Heart left ventricle (tissue), 16 donors: ENCODE results near the gene MTO1. TPM values are rescaled to one million over a fixed set of nuclear protein-coding genes. Genes with fewer than 3 reads are reported as not detected.

ENCODE experiments used
- ATAC-seq, 4 donors: fragments of 200-7000 bp; cut with Tn5 transposase; one replicate each; pipeline ENCODE4 v1.9.1; 2020 to 2022; ENCODE audit warnings: moderate library complexity in 4 of 4, mild to moderate bottlenecking in 3 of 4, moderate number of reproducible peaks in 1 of 4
- DNase-seq, 5 donors: peaks; one replicate each; pipeline ENCODE4 v3.0.0-alpha.2; 2020
- H3K27ac ChIP-seq, 12 donors: fragments of 200-600 bp; sonication (generic) in 4 of 12; one replicate each; pipeline versions ENCODE4 v1.5.0 to v1.8.0; 2016 to 2022; ENCODE audit warnings: mild to moderate bottlenecking in 2 of 12
- H3K27me3 ChIP-seq, 9 donors: fragments of 200-600 bp; sonication (generic) in 2 of 9; one replicate each; pipeline versions ENCODE4 v1.5.1 to v1.8.0; 2016 to 2022; ENCODE audit warnings: mild to moderate bottlenecking in 3 of 9
- H3K36me3 ChIP-seq, 9 donors: fragments of 200-600 bp; sonication (generic) in 2 of 9; one replicate each; pipeline versions ENCODE4 v1.5.0 to v1.8.0; 2018 to 2022; ENCODE audit warnings: mild to moderate bottlenecking in 2 of 9
- H3K4me1 ChIP-seq, 12 donors: fragments of 200-600 bp; sonication (generic) in 4 of 12; one replicate each; pipeline versions ENCODE4 v1.5.0 to v1.8.0; 2016 to 2022; ENCODE audit warnings: mild to moderate bottlenecking in 3 of 12
- H3K4me3 ChIP-seq, 12 donors: fragments of 200-600 bp; sonication (generic) in 4 of 12; one replicate each; pipeline versions ENCODE4 v1.5.0 to v1.8.0; 2017 to 2022; ENCODE audit warnings: mild to moderate bottlenecking in 9 of 12, moderate library complexity in 4 of 12
- H3K9me3 ChIP-seq, 12 donors: fragments of 200-600 bp; sonication (generic) in 4 of 12; one replicate each; pipeline versions ENCODE4 v1.5.0 to v1.8.0; 2016 to 2022; ENCODE audit warnings: mild to moderate bottlenecking in 1 of 12
- POLR2A ChIP-seq, 2 donors: fragments of 450-650 bp; IDR thresholded peaks; one replicate each; pipeline ENCODE4 v1.6.1; 2017; ENCODE audit warnings: antibody characterized with exemption in 2 of 2, mild to moderate bottlenecking in 2 of 2, moderate library complexity in 2 of 2
- WGBS, 4 donors: extraction: QIAGEN DNeasy Blood & Tissue Kit in 2 of 4; methylation state at CpG; one replicate each; pipeline versions ENCODE4 v1.1.5 to v1.1.7; 2013 to 2018; 5-methylcytosine and 5-hydroxymethylcytosine counted together
- intact Hi-C, 10 donors: fragments of 100-400 bp; cut with DNase I; formaldehyde crosslinking; loops; one replicate each; pipeline versions ENCODE4 v1.11.1 to v1.14.2; 2022
- polyA plus RNA-seq, 2 donors: library from polyadenylated mRNA; stranded (reverse); fragments of 200-250 nt; gene quantifications; one replicate each; pipeline ENCODE4 v1.2.3, GENCODE V29; 2013
- total RNA-seq, 9 donors: library from RNA; depleted of rRNA in 2 of 9; stranded (reverse); fragments of >200 nt in 2 of 9; fragmentation: NEBNext Ultra II Directional in 3 of 9; extraction: Animal tissue kit (Norgen Biotek cat#: 25700) in 3 of 9; gene quantifications; one replicate each; pipeline versions ENCODE4 v1.1.0 to v1.2.4, GENCODE V29; 2016 to 2023
- TF ChIP-seq, protein P1 (sequence below), 12 donors: fragments of 200-600 bp; sonication (generic) in 4 of 12; IDR thresholded peaks; one replicate each; pipeline versions ENCODE4 v1.5.0 to v1.8.0; 2018 to 2022; ENCODE audit warnings: antibody characterized with exemption in 12 of 12, mild to moderate bottlenecking in 5 of 12
- donor health status: ischemic (EF 13 %, LVEDD 7.1; RV severe dilation, severe dysfunction).
- donor health status: healthy with polysubstance abuse.
- donor health status: DM: no; HTN: yes; CAD: no.
- donor health status: DM: no; HTN: no; CAD: no.
- donor health status: ischemic (EF 25% LVEDD 6.9; RV normal size, moderate dysfunction).
- donor health status: ischemic (EF 25% LVEDD 5.7; RV mildly dilated, moderate dysfunction).
- donor health status: healthy.
- donor health status: DM: yes; HTN: yes; CAD: no.
- donor health status: ischemic (EF 35%, LVEDD 5.7; RV mildly dilated, moderate dysfunction).
- donor health status: nonischemic (EF 11% LVEDD 7.7; RV severe dilation, severe dysfunction).
- donor health status: DM: yes; HTN: yes; CAD: no.
- donor health status: PGD.
- donor health status: ischemic (EF 29% LVEDD 5.4; RV normal size, mild dysfunction).
- donor health status: nonischemic (EF 23%, LVEDD 6.1; RV moderate dilation, normal function).

The MTO1 gene
- total and polyA plus RNA-seq, 11 donors: 8.6 to 32.2 (median 23.0) TPM

DNA sequence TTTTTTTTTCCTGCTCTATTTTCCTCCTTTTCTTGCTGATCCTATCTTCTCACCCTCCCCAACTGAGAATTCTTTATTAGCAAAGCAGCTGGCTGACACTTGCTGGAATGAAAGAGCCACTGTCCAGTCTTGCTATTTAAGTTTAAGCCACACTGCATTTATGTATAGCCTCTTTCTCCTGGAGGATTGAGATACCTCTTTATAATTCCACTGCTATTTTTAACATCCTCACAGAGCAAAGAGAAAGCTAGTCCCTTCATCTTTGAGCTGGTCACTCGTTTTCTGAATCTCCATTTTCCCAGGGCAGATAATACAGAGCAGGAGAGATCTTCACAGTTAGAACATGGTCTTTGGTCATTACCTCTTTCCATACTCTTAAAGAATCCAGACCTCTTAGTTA is 95.3 kb downstream of the MTO1 start:
- 32 to 41% (median 33%) methylated on average over 1 of the region's 1 CpG for WGBS, 4 donors
- intact Hi-C loops: no loop called here
- no peaks in the 10 kb centered on the region for H3K4me1 ChIP-seq

More for the DNA sequence above, 95.3 kb downstream of the MTO1 start:
- no peak for ATAC-seq
- TF ChIP-seq POLR2A (IDR thresholded peaks at IDR 0.05): no peak
- TF ChIP-seq, protein P1, sequence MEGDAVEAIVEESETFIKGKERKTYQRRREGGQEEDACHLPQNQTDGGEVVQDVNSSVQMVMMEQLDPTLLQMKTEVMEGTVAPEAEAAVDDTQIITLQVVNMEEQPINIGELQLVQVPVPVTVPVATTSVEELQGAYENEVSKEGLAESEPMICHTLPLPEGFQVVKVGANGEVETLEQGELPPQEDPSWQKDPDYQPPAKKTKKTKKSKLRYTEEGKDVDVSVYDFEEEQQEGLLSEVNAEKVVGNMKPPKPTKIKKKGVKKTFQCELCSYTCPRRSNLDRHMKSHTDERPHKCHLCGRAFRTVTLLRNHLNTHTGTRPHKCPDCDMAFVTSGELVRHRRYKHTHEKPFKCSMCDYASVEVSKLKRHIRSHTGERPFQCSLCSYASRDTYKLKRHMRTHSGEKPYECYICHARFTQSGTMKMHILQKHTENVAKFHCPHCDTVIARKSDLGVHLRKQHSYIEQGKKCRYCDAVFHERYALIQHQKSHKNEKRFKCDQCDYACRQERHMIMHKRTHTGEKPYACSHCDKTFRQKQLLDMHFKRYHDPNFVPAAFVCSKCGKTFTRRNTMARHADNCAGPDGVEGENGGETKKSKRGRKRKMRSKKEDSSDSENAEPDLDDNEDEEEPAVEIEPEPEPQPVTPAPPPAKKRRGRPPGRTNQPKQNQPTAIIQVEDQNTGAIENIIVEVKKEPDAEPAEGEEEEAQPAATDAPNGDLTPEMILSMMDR (IDR thresholded peaks at IDR 0.05): no peak
- Histone ChIP-seq H3K27ac (no peak overlapping the region), H3K4me3 (no peak overlapping the region), H3K9me3 (no peaks in the 10 kb centered on the region), H3K36me3 (no peaks in the 10 kb centered on the region), H3K27me3 (no peaks in the 10 kb centered on the region)
- no peak for DNase-seq

Other genes starting within 250 kb of the MTO1 start
- not detected for gene KHDC1L, start 236.2 kb upstream of the MTO1 start, total RNA-seq
- gene KHDC1L, start 236.2 kb upstream of the MTO1 start, polyA plus RNA-seq: not detected
- gene KHDC1, start 198.5 kb upstream of the MTO1 start, total RNA-seq: 1 to 10 TPM in 2 of 9 donors, under 1 TPM in 4, not detected in 3; 0.25 to 1.1 (median 0.70) TPM
- gene KHDC1, start 198.5 kb upstream of the MTO1 start, polyA plus RNA-seq: 1 to 10 TPM in 1 of 2 donors, under 1 TPM in 1; 0.80 to 1.1 TPM
- gene DPPA5, start 107.5 kb upstream of the MTO1 start, total RNA-seq: not detected
- not detected for gene DPPA5, start 107.5 kb upstream of the MTO1 start, polyA plus RNA-seq
- gene KHDC3L, start 99.1 kb upstream of the MTO1 start, total RNA-seq: not detected
- gene KHDC3L, start 99.1 kb upstream of the MTO1 start, polyA plus RNA-seq: not detected
- gene OOEP, start 91.8 kb upstream of the MTO1 start, total RNA-seq: not detected
- gene OOEP, start 91.8 kb upstream of the MTO1 start, polyA plus RNA-seq: not detected
- gene DDX43, start 66.9 kb upstream of the MTO1 start, total RNA-seq: under 1 TPM in 6 of 9 donors, not detected in 3; 0.11 to 0.52 (median 0.20) TPM
- gene DDX43, start 66.9 kb upstream of the MTO1 start, polyA plus RNA-seq: under 1 TPM; 0.08 to 0.30 TPM
- gene CGAS, start 9.4 kb upstream of the MTO1 start, total RNA-seq: 1 to 10 TPM in 6 of 9 donors, under 1 TPM in 3; 0.50 to 7.6 (median 1.2) TPM
- gene CGAS, start 9.4 kb upstream of the MTO1 start, polyA plus RNA-seq: under 1 TPM; 0.38 to 0.55 TPM
- gene EEF1A1, start 59.3 kb downstream of the MTO1 start, total RNA-seq: 1,000 to 10,000 TPM in 8 of 9 donors, 100 to 1,000 TPM in 1; 975 to 3,337 (median 1,528) TPM
- 1,000 to 10,000 TPM in 1 of 2 donors, 100 to 1,000 TPM in 1; 743 to 4,205 TPM for gene EEF1A1, start 59.3 kb downstream of the MTO1 start, polyA plus RNA-seq
- gene SLC17A5, start 192.3 kb downstream of the MTO1 start, total RNA-seq: 10 to 100 TPM in 1 of 9 donors, 1 to 10 TPM in 8; 3.3 to 10.6 (median 7.5) TPM
- gene SLC17A5, start 192.3 kb downstream of the MTO1 start, polyA plus RNA-seq: 10 to 100 TPM in 1 of 2 donors, 1 to 10 TPM in 1; 2.1 to 10.6 TPM
- gene CD109, start 234.5 kb downstream of the MTO1 start, total RNA-seq: 10 to 100 TPM in 7 of 9 donors, 1 to 10 TPM in 2; 6.9 to 30.5 (median 14.5) TPM
- gene CD109, start 234.5 kb downstream of the MTO1 start, polyA plus RNA-seq: 1 to 10 TPM; 1.9 to 9.3 TPM